H1 (cell line): Measurements from ENCODE around the gene EPHB1. TPM values are rescaled to one million over a fixed set of nuclear protein-coding genes. Genes with fewer than 3 reads are reported as not detected.
A peak's percentile ranks its signal among the peaks of the same experiment; 100 is the strongest.

Experiments used
- CTCF ChIA-PET: fragments of 300-600 bp; sonication (Branson Sonifier 250); formaldehyde crosslinking; loops from one replicate; lab custom pipeline; 2021; ENCODE audit not compliant: partially characterized antibody; lab: Charles Lee
- POLR2A ChIA-PET: fragments of 300-600 bp; sonication (Branson Sonifier 250); formaldehyde crosslinking; loops from one replicate; lab custom pipeline; 2021; ENCODE audit warnings: inconsistent platforms; ENCODE audit not compliant: partially characterized antibody; lab: Charles Lee
- DNase-seq, 2 experiments: peaks; one replicate each; pipeline versions ENCODE4 v3.0.0 to v3.0.0-alpha.2; 2010 to 2022; ENCODE audit warnings: low spot score in 2 of 2, low read depth in 1 of 2, mixed read lengths in 1 of 2
- FAIRE-seq: peaks from 2 replicates; lab custom pipeline; 2011; peaks lifted over from hg19 to GRCh38; lab: Jason Lieb, UNC
- H2AFZ ChIP-seq: 2 replicates; pipeline ENCODE4 v1.8.1; 2012; ENCODE audit warnings: low read length, inconsistent platforms
- H2AK5ac ChIP-seq: 2 replicates; pipeline ENCODE4 v1.6.1; 2013; ENCODE audit warnings: low read depth, low read length
- H2BK120ac ChIP-seq: replicated peaks from 2 replicates; pipeline ENCODE3; 2013; ENCODE audit warnings: low read depth, low read length, inconsistent platforms
- H2BK12ac ChIP-seq: 2 replicates; pipeline ENCODE4 v1.6.1; 2013; ENCODE audit warnings: low read depth, low read length
- H2BK15ac ChIP-seq: 2 replicates; pipeline ENCODE4 v1.6.1; 2013; ENCODE audit warnings: low read length
- H2BK20ac ChIP-seq: 2 replicates; pipeline ENCODE4 v1.6.1; 2013; ENCODE audit warnings: low read length
- H2BK5ac ChIP-seq: 2 replicates; pipeline ENCODE4 v1.6.1; 2013; ENCODE audit warnings: low read depth, low read length
- H3K14ac ChIP-seq: 2 replicates; pipeline ENCODE4 v1.6.1; 2013; ENCODE audit warnings: inconsistent platforms; ENCODE audit not compliant: insufficient read length
- H3K18ac ChIP-seq: 2 replicates; pipeline ENCODE4 v1.6.1; 2013; ENCODE audit warnings: low read length; ENCODE audit errors: extremely low read depth
- H3K23ac ChIP-seq: 2 replicates; pipeline ENCODE4 v1.6.1; 2013; ENCODE audit warnings: inconsistent platforms; ENCODE audit not compliant: insufficient read length
- H3K23me2 ChIP-seq: 2 replicates; pipeline ENCODE4 v1.6.1; 2013; ENCODE audit warnings: low read depth, low read length
- H3K27ac ChIP-seq: 2 replicates; pipeline ENCODE4 v1.6.1; 2011; ENCODE audit warnings: low read depth, low read length, inconsistent platforms
- H3K27me3 ChIP-seq, 4 experiments: replicated peaks in 1 of 4; 1 replicate in 1 of 4; 2 replicates in 3 of 4; pipeline versions ENCODE4 v1.6.1 to v1.8.1; 2011 to 2013; ENCODE audit warnings: low read length in 3 of 4, mild to moderate bottlenecking in 3 of 4, inconsistent platforms in 2 of 4, mixed read lengths in 2 of 4, moderate library complexity in 1 of 4; ENCODE audit not compliant: control insufficient read depth in 3 of 4, insufficient read depth in 3 of 4; ENCODE audit errors: extremely low read depth in 1 of 4
- H3K36me3 ChIP-seq, 4 experiments: 2 replicates each; pipeline versions ENCODE4 v1.6.1 to v1.8.1; 2011 to 2013; ENCODE audit warnings: mild to moderate bottlenecking in 4 of 4, low read length in 3 of 4, moderate library complexity in 2 of 4, control low read depth in 1 of 4, inconsistent platforms in 1 of 4; ENCODE audit not compliant: insufficient read depth in 4 of 4, control insufficient read depth in 2 of 4
- H3K4ac ChIP-seq: replicated peaks from 2 replicates; pipeline ENCODE3; 2013; ENCODE audit warnings: low read length, low read depth, mixed read lengths, inconsistent platforms; ENCODE audit not compliant: insufficient read length
- H3K4me1 ChIP-seq, 4 experiments: replicated peaks in 1 of 4; 1 replicate in 1 of 4; 2 replicates in 3 of 4; pipeline versions ENCODE4 v1.6.1 to v1.8.1; 2011 to 2013; ENCODE audit warnings: low read length in 3 of 4, inconsistent platforms in 2 of 4, mixed read lengths in 1 of 4; ENCODE audit not compliant: insufficient read depth in 4 of 4, control insufficient read depth in 3 of 4
- H3K4me2 ChIP-seq, 2 experiments: 2 replicates each; pipeline versions ENCODE4 v1.6.1 to v1.8.1; 2011 to 2013; ENCODE audit warnings: low read depth in 2 of 2, low read length in 2 of 2, control low read depth in 1 of 2, inconsistent platforms in 1 of 2, mild to moderate bottlenecking in 1 of 2; ENCODE audit not compliant: insufficient read depth in 1 of 2
- H3K4me3 ChIP-seq, 4 experiments: fragments of 200-600, 300-600 bp in 1 of 4; sonication (generic), shearing (Covaris generic), sonication (Bioruptor Twin) in 1 of 4; 2 replicates each; pipeline versions ENCODE4 v1.5.1 to v1.8.1; 2011 to 2016; ENCODE audit warnings: low read length in 4 of 4, low read depth in 3 of 4, control low read depth in 2 of 4, inconsistent platforms in 2 of 4, mild to moderate bottlenecking in 2 of 4, mixed read lengths in 1 of 4, moderate library complexity in 1 of 4; ENCODE audit not compliant: insufficient read depth in 2 of 4; ENCODE audit errors: extremely low read depth in 1 of 4
- H3K56ac ChIP-seq: replicated peaks from 2 replicates; pipeline ENCODE3; 2013; ENCODE audit warnings: low read depth, mild to moderate bottlenecking, mixed read lengths, low read length, inconsistent platforms; ENCODE audit not compliant: insufficient read length
- H3K79me1 ChIP-seq: 2 replicates; pipeline ENCODE4 v1.6.1; 2013; ENCODE audit warnings: low read depth, low read length, control low read depth
- H3K79me2 ChIP-seq, 2 experiments: 2 replicates each; pipeline versions ENCODE4 v1.6.1 to v1.8.1; 2012 to 2013; ENCODE audit warnings: low read length in 2 of 2, mild to moderate bottlenecking in 2 of 2, inconsistent platforms in 1 of 2; ENCODE audit not compliant: insufficient read depth in 2 of 2, control insufficient read depth in 1 of 2
- H3K9ac ChIP-seq, 4 experiments: replicated peaks in 1 of 4; 1 replicate in 1 of 4; 2 replicates in 3 of 4; pipeline versions ENCODE4 v1.6.1 to v1.8.1; 2011 to 2013; ENCODE audit warnings: low read depth in 3 of 4, low read length in 3 of 4, control low read depth in 2 of 4, mild to moderate bottlenecking in 2 of 4, moderate library complexity in 2 of 4, inconsistent platforms in 1 of 4; ENCODE audit errors: extremely low read depth in 1 of 4
- H3K9me3 ChIP-seq, 2 experiments: 2 replicates each; pipeline versions ENCODE4 v1.6.1 to v1.8.1; 2012 to 2013; ENCODE audit warnings: mild to moderate bottlenecking in 2 of 2, moderate library complexity in 2 of 2, control low read depth in 1 of 2, inconsistent platforms in 1 of 2, low read depth in 1 of 2, low read length in 1 of 2, mixed read lengths in 1 of 2; ENCODE audit not compliant: insufficient read depth in 2 of 2
- H4K20me1 ChIP-seq, 2 experiments: replicated peaks in 1 of 2; 2 replicates each; pipeline versions ENCODE3 to v1.8.1; 2011 to 2013; ENCODE audit warnings: inconsistent platforms in 2 of 2, low read length in 2 of 2, mild to moderate bottlenecking in 1 of 2; ENCODE audit not compliant: insufficient read depth in 2 of 2, control insufficient read depth in 1 of 2
- H4K5ac ChIP-seq: 2 replicates; pipeline ENCODE4 v1.6.1; 2013; ENCODE audit warnings: low read length, low read depth, mixed read lengths, inconsistent platforms; ENCODE audit not compliant: insufficient read length
- H4K8ac ChIP-seq: 2 replicates; pipeline ENCODE4 v1.8.0; 2013; ENCODE audit warnings: mild to moderate bottlenecking, moderate library complexity, low read length, inconsistent platforms; ENCODE audit not compliant: insufficient read depth; ENCODE audit errors: extremely low read depth
- H4K91ac ChIP-seq: replicated peaks from 2 replicates; pipeline ENCODE3; 2013; ENCODE audit warnings: low read length, mixed read lengths, inconsistent platforms; ENCODE audit not compliant: insufficient read length
- CHD1 ChIP-seq: IDR thresholded peaks from 2 replicates; pipeline ENCODE4 v1.6.1; 2012; ENCODE audit warnings: low read depth, low read length, improper control_type of control experiment
- POU5F1 ChIP-seq: IDR thresholded peaks from 2 replicates; pipeline ENCODE4 v1.6.1; 2011; ENCODE audit warnings: low read depth, mild to moderate bottlenecking, low read length, moderate library complexity
- WGBS, 2 experiments: shearing (Covaris generic) in 1 of 2; methylation state at CpG; one replicate each; pipeline versions ENCODE4 v1.1.6 to v1.1.7; 2013 to 2015; ENCODE audit warnings: low lambda C conversion rate in 2 of 2, mixed read lengths in 2 of 2, inconsistent platforms in 1 of 2, low coverage in 1 of 2, missing lambda C conversion rate in 1 of 2; ENCODE audit not compliant: insufficient replicate concordance in 2 of 2, insufficient coverage in 1 of 2, insufficient read length in 1 of 2; ENCODE audit errors: extremely low coverage in 1 of 2, missing lambda C conversion rate in 1 of 2; 5-methylcytosine and 5-hydroxymethylcytosine counted together
- polyA plus RNA-seq, 7 experiments: library from polyadenylated mRNA; depleted of rRNA in 3 of 7; stranded (reverse) in 5 of 7; unstranded in 2 of 7; fragments of >200 nt in 5 of 7; fragments of 200-250 nt in 2 of 7; gene quantifications; 1 replicate in 5 of 7; 2 replicates in 1 of 7; 4 replicates in 1 of 7; pipeline versions ENCODE4 v1.2.1 to v1.2.3, GENCODE V29; 2011 to 2013; ENCODE audit warnings: missing spikeins in 2 of 7, mixed read lengths in 2 of 7
- total RNA-seq: library from RNA; stranded (reverse); fragmentation: NEBNext Ultra II Directional; extraction: Animal tissue kit (Norgen Biotek cat#: 25700); gene quantifications from 2 replicates; pipeline ENCODE4 v1.2.1, GENCODE V29; 2021

Gene EPHB1
- total and polyA plus RNA-seq, 2 of the 8 experiments (the other 6 are each of a cell fraction or from before 2014, with no cell fraction given) = 3.5 to 5.9 TPM

- H3K56ac ChIP-seq = no peak overlapping the region
- H2BK12ac ChIP-seq = no peak overlapping the region
- no peaks in the 10 kb centered on the region for H4K20me1 ChIP-seq
- no peak overlapping the region for H2AFZ ChIP-seq
- H3K36me3 ChIP-seq = no peaks in the 10 kb centered on the region
- CTCF ChIA-PET = interaction anchor here (1.0 kb wide), 1 partner anchor 21 kb away, joined by 3 read pairs; no protein-coding TSS in a partner anchor
- POLR2A ChIA-PET = no interaction called here
- no peak overlapping the region for H3K9ac ChIP-seq
- H3K27me3 ChIP-seq = no peaks in the 10 kb centered on the region
- no peak overlapping the region for H3K23ac ChIP-seq
- H2AK5ac ChIP-seq = no peak overlapping the region
- H3K27ac ChIP-seq = no peak overlapping the region
- 69% methylated on average over 2 of the region's 2 CpGs; no CpG with 5 or more reads in 1 of the 2 experiments for WGBS, 2 experiments
- peaks cover 0 to 15% (median 4%) of the 10 kb centered on the region in 4 experiments; a peak in 4 of 7 replicates for H3K4me1 ChIP-seq
- no peaks in the 10 kb centered on the region for H3K79me1 ChIP-seq
- no peak overlapping the region for H4K91ac ChIP-seq
- no peaks in the 10 kb centered on the region for H3K23me2 ChIP-seq
- no peak overlapping the region for H3K14ac ChIP-seq
- no peak overlapping the region for H4K5ac ChIP-seq
- no peak overlapping the region for H3K18ac ChIP-seq
- H3K4me2 ChIP-seq = peak overlapping the region in 1 of 2 experiments; percentile 17; a peak in 1 of 4 replicates
- H2BK20ac ChIP-seq = no peak overlapping the region
- no peak overlapping the region for H3K4me3 ChIP-seq
- no peaks in the 10 kb centered on the region for H3K79me2 ChIP-seq
- no peak overlapping the region for H2BK5ac ChIP-seq
- H2BK120ac ChIP-seq = no peak overlapping the region
- H4K8ac ChIP-seq = no peak overlapping the region
- no peak for DNase-seq
- peak; percentile 62 for FAIRE-seq
- no peak overlapping the region for H3K4ac ChIP-seq
- no peak overlapping the region for H2BK15ac ChIP-seq
- H3K9me3 ChIP-seq = no peaks in the 10 kb centered on the region
- TF ChIP-seq CHD1 (no peak), POU5F1 (no peak)
Observed at GRCh38 chr3:135260025-135260424, 465.0 kb downstream of the EPHB1 start.
